Aorta (tissue), 5 donors: ENCODE measurements around the gene DCLRE1A. TPM values are rescaled to one million over a fixed set of nuclear protein-coding genes. Genes with fewer than 3 reads are reported as not detected.

Experiments
- ATAC-seq: fragments of 200-7000 bp; cut with Tn5 transposase; one replicate; pipeline ENCODE4 v1.9.1; 2022; ENCODE audit warnings: moderate library complexity; ENCODE audit not compliant: low FRiP score
- DNase-seq, 2 donors: peaks; one replicate each; pipeline ENCODE4 v3.0.0-alpha.2; 2020
- H3K27ac ChIP-seq, 2 donors: one replicate each; pipeline ENCODE4 v1.5.1; 2013; ENCODE audit warnings: low read length in 2 of 2, mild to moderate bottlenecking in 2 of 2, moderate library complexity in 2 of 2, control low read depth in 1 of 2, inconsistent platforms in 1 of 2, low read depth in 1 of 2
- H3K27me3 ChIP-seq, 2 donors: one replicate each; pipeline ENCODE4 v1.6.1; 2013; ENCODE audit warnings: control low read depth in 1 of 2, low read length in 1 of 2, mild to moderate bottlenecking in 1 of 2, moderate library complexity in 1 of 2; ENCODE audit not compliant: insufficient read depth in 2 of 2, control insufficient read depth in 1 of 2
- H3K36me3 ChIP-seq, 2 donors: one replicate each; pipeline ENCODE4 v1.6.1; 2013; ENCODE audit warnings: control low read depth in 1 of 2, low read length in 1 of 2, mild to moderate bottlenecking in 1 of 2; ENCODE audit not compliant: insufficient read depth in 2 of 2, control insufficient read depth in 1 of 2
- H3K4me1 ChIP-seq, 2 donors: one replicate each; pipeline ENCODE4 v1.6.1; 2013; ENCODE audit warnings: low read length in 2 of 2, control low read depth in 1 of 2, mild to moderate bottlenecking in 1 of 2, moderate library complexity in 1 of 2; ENCODE audit not compliant: insufficient read depth in 2 of 2, control insufficient read depth in 1 of 2
- H3K4me3 ChIP-seq, 2 donors: one replicate each; pipeline ENCODE4 v1.5.1; 2013; ENCODE audit warnings: low read length in 2 of 2, control low read depth in 1 of 2, mild to moderate bottlenecking in 1 of 2
- H3K9me3 ChIP-seq: one replicate; pipeline ENCODE4 v1.6.1; 2013; ENCODE audit warnings: mild to moderate bottlenecking, low read length; ENCODE audit not compliant: control insufficient read depth
- WGBS, 2 donors: extraction: QIAGEN DNeasy Blood & Tissue Kit; methylation state at CpG; one replicate each; pipeline ENCODE4 v1.1.7; 2013; 5-methylcytosine and 5-hydroxymethylcytosine counted together
- intact Hi-C, 2 donors: fragments of 100-400 bp; cut with DNase I; formaldehyde crosslinking; loops; one replicate each; pipeline versions ENCODE4 v1.14.2 to v1.15.0; 2022
- polyA plus RNA-seq, 2 donors: library from polyadenylated mRNA; stranded (reverse); fragments of 200-250 nt; gene quantifications; one replicate each; pipeline ENCODE4 v1.2.3, GENCODE V29; 2013
- total RNA-seq, 2 donors: library from RNA; stranded (reverse); fragmentation: NEBNext Ultra II Directional; extraction: Animal tissue kit (Norgen Biotek cat#: 25700); gene quantifications; one replicate each; pipeline ENCODE4 v1.2.1, GENCODE V29; 2021
- donor health status: healthy with polysubstance abuse.
- donor health status: Bipolar disorder and iron deficiency.
- donor health status: DM: no; HTN: no; CAD: no.
- donor health status: DM: no; HTN: no; CAD: no.
- donor health status: DM: yes; HTN: yes; CAD: no.

DCLRE1A gene
- total and polyA plus RNA-seq, 4 donors = 1.9 to 3.8 (median 2.7) TPM

DNA sequence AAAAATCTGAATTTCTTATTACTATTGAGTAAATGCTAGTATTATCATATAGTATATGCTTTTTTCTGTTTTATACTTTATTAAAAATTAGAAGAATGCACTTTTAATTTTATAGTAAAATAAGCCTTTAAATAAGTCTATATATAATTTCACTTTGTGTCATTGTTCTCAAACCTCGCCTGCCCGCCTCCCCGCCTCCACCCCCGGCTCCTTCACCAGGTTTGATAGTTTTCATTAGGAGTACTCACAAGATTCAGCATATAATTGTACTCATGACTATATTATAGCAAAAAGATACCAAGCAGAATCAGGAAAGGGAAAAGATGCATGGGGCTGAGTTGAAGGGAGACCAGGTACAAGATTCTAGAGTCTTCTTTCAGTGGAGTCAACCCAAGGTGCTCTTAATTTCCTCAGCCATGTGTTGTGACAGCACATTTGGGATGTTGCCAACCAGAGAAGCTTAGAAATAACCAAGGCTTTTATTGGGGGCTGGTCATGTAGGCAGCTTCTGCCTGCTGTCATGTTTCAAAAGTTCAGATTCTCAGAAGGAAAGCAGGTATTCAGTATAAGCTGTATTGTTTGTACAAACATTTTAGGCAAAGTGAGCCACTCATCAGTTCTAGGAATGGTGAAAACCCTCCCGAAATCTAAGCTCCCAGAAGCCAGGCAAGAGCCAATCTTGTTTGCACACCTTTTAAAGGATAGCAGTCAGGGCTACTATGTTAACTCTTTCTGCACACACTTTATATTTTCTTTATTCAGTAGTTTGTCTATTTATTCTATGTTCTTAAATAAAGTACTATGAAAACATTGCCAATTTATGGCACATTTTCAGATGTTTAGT, 12.9 kb upstream of the DCLRE1A start:
- no peaks in the 10 kb centered on the region for H3K4me1 ChIP-seq
- 97 to 98% methylated on average over 5 of the region's 5 CpGs for WGBS, 2 donors
- no peaks in the 10 kb centered on the region for H3K9me3 ChIP-seq
- H3K4me3 ChIP-seq = no peak overlapping the region
- DNase-seq (no peak), ATAC-seq (no peak)
- H3K27ac ChIP-seq = no peak overlapping the region
- intact Hi-C loops = no loop called here
- no peaks in the 10 kb centered on the region for H3K27me3 ChIP-seq
- peaks cover under 1 to 2% of the 10 kb centered on the region in 2 donors for H3K36me3 ChIP-seq

DNA sequence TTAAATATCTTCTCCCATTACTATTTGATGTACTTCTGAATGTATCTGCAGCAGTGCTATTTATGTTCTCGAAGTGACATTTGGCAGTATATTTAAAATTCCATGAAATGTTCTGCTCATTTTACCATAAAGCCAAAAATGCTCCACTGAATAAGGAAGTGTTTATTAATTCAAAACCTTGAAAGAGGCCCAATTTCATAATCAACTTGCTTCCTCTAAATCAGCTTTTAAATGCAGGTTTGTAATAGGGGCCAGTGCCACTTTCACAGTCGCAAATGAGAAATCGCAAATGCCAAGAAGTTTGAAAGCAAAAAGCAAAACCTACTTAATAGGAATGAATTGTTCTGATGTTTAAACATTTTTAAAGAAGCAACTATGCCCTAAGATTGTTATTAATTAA, 12.0 kb upstream of the DCLRE1A start:
- WGBS, 2 donors = 74 to 77% methylated on average over 3 of the region's 3 CpGs
- no peak for ATAC-seq

DNA sequence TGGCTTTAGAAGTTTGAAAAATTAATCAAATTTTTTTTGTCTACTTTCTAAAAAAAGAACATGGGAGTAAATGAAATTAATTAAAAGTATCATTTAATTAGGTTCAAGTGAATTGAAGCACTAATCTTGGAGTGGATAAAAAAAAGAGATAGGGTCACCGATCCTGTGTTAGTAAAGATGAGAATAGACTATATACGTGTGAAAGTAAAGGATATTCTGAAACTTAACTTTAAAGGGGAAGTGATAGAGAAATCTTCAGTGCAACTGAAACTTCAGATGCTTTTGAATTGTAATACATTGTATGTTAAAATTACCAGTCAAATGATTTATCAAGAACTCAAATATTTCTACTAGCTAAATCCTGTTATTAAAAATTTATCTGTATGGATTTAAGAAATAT, 5.4 kb upstream of the DCLRE1A start:
- H3K27ac ChIP-seq = no peak overlapping the region
- 86 to 90% methylated on average over 2 of the region's 2 CpGs for WGBS, 2 donors
- ATAC-seq = no peak
- no peaks in the 10 kb centered on the region for H3K36me3 ChIP-seq
- no peak for DNase-seq
- H3K27me3 ChIP-seq = no peaks in the 10 kb centered on the region
- peaks cover 0 to 5% of the 10 kb centered on the region in 2 donors for H3K4me1 ChIP-seq
- H3K4me3 ChIP-seq = no peak overlapping the region
- H3K9me3 ChIP-seq = no peaks in the 10 kb centered on the region
- intact Hi-C loops = no loop called here

More for the DNA sequence above, 12.0 kb upstream of the DCLRE1A start:
- Histone ChIP-seq H3K4me1 (no peaks in the 10 kb centered on the region), H3K27ac (no peak overlapping the region), H3K36me3 (peaks cover 0 to 2% of the 10 kb centered on the region in 2 donors), H3K27me3 (no peaks in the 10 kb centered on the region), H3K9me3 (no peaks in the 10 kb centered on the region), H3K4me3 (no peak overlapping the region)
- DNase-seq = no peak
- intact Hi-C loops = no loop called here

DNA sequence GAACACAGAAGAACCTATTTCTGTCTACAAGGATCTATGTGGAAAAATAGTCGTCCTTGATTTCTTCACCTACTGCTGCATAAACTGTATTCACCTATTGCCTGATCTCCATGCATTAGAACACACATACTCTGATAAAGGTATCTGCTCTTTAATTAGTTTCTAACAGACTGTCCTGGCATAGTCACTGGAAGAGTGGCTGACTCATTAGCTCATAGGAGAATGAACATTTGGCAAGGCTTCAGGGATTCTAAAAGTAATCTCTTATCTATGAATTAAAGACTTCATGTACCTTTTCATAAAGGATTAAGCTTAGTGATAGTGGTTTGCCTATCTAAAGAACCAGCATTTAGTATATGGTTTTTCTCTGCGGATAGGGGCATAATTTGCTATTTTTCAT, 4.7 kb upstream of the DCLRE1A start:
- Histone ChIP-seq H3K9me3 (no peaks in the 10 kb centered on the region), H3K27me3 (no peaks in the 10 kb centered on the region), H3K4me1 (peaks cover 0 to 5% of the 10 kb centered on the region in 2 donors), H3K4me3 (no peak overlapping the region), H3K36me3 (no peaks in the 10 kb centered on the region), H3K27ac (no peak overlapping the region)
- no peak for ATAC-seq
- intact Hi-C loops = no loop called here
- 77% methylated on average over 2 of the region's 2 CpGs for WGBS, 2 donors
- DNase-seq = no peak

DNA sequence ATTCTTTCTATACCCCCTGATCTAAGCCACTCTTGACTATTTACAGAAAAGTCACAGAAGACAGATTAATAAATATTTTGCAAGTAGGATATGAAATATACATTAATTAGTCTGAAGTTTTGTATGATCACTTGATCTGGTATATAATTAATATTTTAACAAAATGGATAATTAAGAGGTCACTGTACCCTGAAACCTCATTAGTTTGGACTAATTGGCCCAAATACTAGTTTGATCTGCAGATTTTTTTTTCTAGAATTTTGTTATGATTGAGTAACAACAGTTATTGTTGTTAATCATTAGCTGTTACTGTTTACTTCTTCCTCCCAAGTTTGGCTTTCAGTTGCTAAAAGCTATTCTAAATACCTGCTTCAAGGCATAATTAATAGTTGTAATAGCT, 3.3 kb upstream of the DCLRE1A start:
- intact Hi-C loops = no loop called here
- ATAC-seq = no peak
- Histone ChIP-seq H3K9me3 (no peaks in the 10 kb centered on the region), H3K27ac (no peak overlapping the region), H3K36me3 (peaks cover 0 to 3% of the 10 kb centered on the region in 2 donors), H3K4me3 (no peak overlapping the region), H3K4me1 (peaks cover 0 to 5% of the 10 kb centered on the region in 2 donors), H3K27me3 (no peaks in the 10 kb centered on the region)
- no peak for DNase-seq

DNA sequence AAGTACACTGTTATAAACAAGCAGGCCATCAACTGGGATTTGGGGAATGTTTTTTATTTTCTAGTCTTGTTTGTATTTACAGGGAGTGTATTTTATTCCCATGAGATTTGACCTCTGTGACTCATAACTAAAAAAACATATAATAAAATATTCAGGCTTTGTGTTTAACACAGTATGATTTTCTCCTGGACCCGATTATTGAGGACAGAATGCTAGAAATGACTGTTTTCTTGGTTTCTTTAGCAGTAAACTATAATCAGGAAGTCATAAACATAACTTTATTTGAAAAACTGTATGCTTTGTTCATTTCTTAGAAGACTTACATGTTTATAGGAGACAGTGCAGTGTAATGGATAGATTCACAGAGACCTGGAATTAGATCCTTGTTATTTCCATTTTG, 2.7 kb upstream of the DCLRE1A start:
- intact Hi-C loops = no loop called here
- Histone ChIP-seq H3K36me3 (peaks cover 0 to 3% of the 10 kb centered on the region in 2 donors), H3K4me3 (no peak overlapping the region), H3K9me3 (no peaks in the 10 kb centered on the region), H3K27me3 (no peaks in the 10 kb centered on the region), H3K27ac (no peak overlapping the region), H3K4me1 (peaks cover 0 to 5% of the 10 kb centered on the region in 2 donors)
- ATAC-seq (no peak), DNase-seq (no peak)
- WGBS, 2 donors = 67 to 70% methylated on average over 1 of the region's 1 CpG

DNA sequence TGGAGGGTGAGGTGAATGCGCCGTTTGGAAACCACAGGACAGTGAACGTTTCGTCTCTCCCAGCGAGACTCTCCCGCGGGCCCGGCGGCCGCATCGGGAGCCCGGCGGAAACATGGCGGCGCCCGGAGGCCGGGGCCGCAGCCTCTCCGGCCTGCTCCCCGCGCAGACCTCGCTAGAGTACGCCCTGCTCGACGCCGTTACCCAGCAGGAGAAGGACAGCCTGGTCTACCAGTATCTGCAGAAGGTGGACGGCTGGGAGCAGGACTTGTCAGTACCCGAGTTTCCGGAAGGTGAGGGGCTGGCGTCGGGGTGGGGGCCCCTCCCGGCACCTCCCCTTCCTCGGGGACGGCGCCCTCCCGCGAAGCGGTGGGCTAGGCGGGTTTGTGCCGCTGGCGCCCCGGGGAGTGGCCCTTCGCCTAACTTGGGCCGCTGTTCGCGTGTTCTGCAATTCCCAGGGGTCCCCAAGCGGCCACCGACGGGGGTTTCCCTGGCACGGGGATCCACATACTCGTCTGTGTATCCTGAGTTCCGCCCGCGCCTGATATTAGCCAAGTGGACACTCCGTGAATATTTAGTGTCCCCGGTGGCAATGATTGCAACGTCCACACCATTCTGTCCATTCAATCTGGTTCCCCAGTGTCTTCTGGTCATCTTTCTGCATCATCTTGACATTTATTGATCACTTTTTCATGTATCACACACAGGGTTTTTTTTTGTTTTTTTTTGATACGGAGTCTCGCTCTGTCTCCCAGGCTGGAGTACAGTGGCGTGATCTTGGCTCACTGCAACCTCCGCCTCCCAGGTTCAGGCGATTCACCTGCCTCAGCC, 1.1 kb upstream of the DCLRE1A start:
- Histone ChIP-seq H3K4me3 (peak overlapping the region; percentile 69 to 98), H3K4me1 (peaks cover 2 to 5% of the 10 kb centered on the region in 2 donors), H3K36me3 (peaks cover 0 to 6% of the 10 kb centered on the region in 2 donors), H3K27me3 (no peaks in the 10 kb centered on the region), H3K27ac (peak overlapping the region in 1 of 2 donors; percentile 54), H3K9me3 (no peaks in the 10 kb centered on the region)
- 1% methylated on average over 48 to 62 of the region's 62 CpGs for WGBS, 2 donors
- DNase-seq (peak; percentile 77 to 85), ATAC-seq (peak; percentile 82)
- intact Hi-C loops = no loop called here

DNA sequence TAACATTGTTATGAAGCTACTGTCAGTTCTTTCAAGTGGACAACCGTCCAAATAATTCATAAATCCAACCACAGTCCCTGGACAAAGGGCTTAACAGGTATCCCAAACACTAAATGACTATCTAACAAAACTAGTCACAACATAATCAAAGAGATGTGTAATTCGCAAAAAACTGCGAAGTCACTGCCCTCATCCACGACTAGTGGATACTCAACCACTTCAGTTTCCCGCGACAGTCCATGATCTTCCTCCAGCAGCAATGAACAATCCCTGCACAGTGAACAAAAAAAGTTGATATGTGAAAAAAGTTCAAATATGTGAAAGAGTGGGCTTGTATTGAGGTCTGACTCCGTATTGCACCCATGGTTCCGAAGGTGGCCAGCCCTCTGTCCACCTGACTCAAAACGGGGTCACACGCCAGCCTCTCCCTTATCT, 287 bp downstream of the DCLRE1A start:
- intact Hi-C loops = no loop called here
- 22 to 26% methylated on average over 10 of the region's 10 CpGs for WGBS, 2 donors
- peaks cover 0 to 6% of the 10 kb centered on the region in 2 donors for H3K36me3 ChIP-seq
- H3K4me1 ChIP-seq = peaks cover 2 to 5% of the 10 kb centered on the region in 2 donors
- H3K4me3 ChIP-seq = peak overlapping the region; percentile 69 to 98
- DNase-seq (no peak), ATAC-seq (no peak)
- no peaks in the 10 kb centered on the region for H3K27me3 ChIP-seq
- H3K9me3 ChIP-seq = no peaks in the 10 kb centered on the region
- H3K27ac ChIP-seq = no peak overlapping the region
